ENCODE results near the gene GFY.

GRCh38 chr19:49408816-49409440 lies 16.3 kb upstream of the GFY start:
- TF ChIP-seq CTCF (IDR thresholded peaks at IDR 0.05) (no peak), POLR2A (IDR thresholded peaks at IDR 0.05) (no peak), POLR2AphosphoS5 (IDR thresholded peaks at IDR 0.05) (no peak), EP300 (IDR thresholded peaks at IDR 0.05; ENCODE audit: low read depth) (no peak)
